Activated gamma-delta T cell treated with anti-CD3 and anti-CD28 coated beads, Interleukin-2, amount 50 U/mL, for 16 hours (primary cell): ENCODE results near the gene ZNF423.
"Not testable (repeated sequence)": the region's sequence is repeated elsewhere in the genome, so short reads cannot be mapped to it uniquely, and the experiment has no call there.

ENCODE experiments used
- DNase-seq: peaks from one replicate; pipeline ENCODE4 v3.0.0-alpha.2; 2020; ENCODE audit warnings: low read depth

ZNF423 gene

GRCh38 chr16:49855822-49856671 lies at the start of gene ZNF423:
TSS of gene ZNF423 (minus strand) at chr16:49856112. CDS start at chr16:49855774, 338 bp downstream.
- no peak for DNase-seq

GRCh38 chr16:49904348-49905062 lies 48.6 kb upstream of the ZNF423 start:
- no peak for DNase-seq

GRCh38 chr16:49902908-49903307 lies 47.0 kb upstream of the ZNF423 start:
- DNase-seq: no peak

- no peak for DNase-seq
Measured at GRCh38 chr16:49901711-49902110, 45.8 kb upstream of the ZNF423 start.

- DNase-seq: no peak
Measured at GRCh38 chr16:49900875-49901274, 45.0 kb upstream of the ZNF423 start.

- DNase-seq: no peak
Measured at GRCh38 chr16:49899991-49900695, 44.2 kb upstream of the ZNF423 start.

GRCh38 chr16:49896447-49896964 lies 40.6 kb upstream of the ZNF423 start:
- DNase-seq: no peak

GRCh38 chr16:49890876-49891275 lies 35.0 kb upstream of the ZNF423 start:
- DNase-seq: no peak

GRCh38 chr16:49889725-49890397 lies 33.9 kb upstream of the ZNF423 start:
- no peak for DNase-seq

GRCh38 chr16:49886554-49887094 lies 30.7 kb upstream of the ZNF423 start:
- no peak for DNase-seq

GRCh38 chr16:49884033-49885015 lies 28.4 kb upstream of the ZNF423 start:
- no peak for DNase-seq

GRCh38 chr16:49883076-49884014 lies 27.4 kb upstream of the ZNF423 start:
- DNase-seq: no peak

- DNase-seq: no peak
Measured at GRCh38 chr16:49881890-49882289, 26.0 kb upstream of the ZNF423 start.

- not testable (repeated sequence) for DNase-seq
Measured at GRCh38 chr16:49878540-49878939, 22.6 kb upstream of the ZNF423 start.

- no peak for DNase-seq
Measured at GRCh38 chr16:49876716-49877129, 20.8 kb upstream of the ZNF423 start.

GRCh38 chr16:49875806-49876715 lies 20.1 kb upstream of the ZNF423 start:
- DNase-seq: no peak

GRCh38 chr16:49874613-49875237 lies 18.8 kb upstream of the ZNF423 start:
- no peak for DNase-seq

- not testable (repeated sequence) for DNase-seq
Measured at GRCh38 chr16:49871824-49872223, 15.9 kb upstream of the ZNF423 start.
